ENCODE results near the gene SNRPB. TPM values are rescaled to one million over a fixed set of nuclear protein-coding genes. Genes with fewer than 3 reads are reported as not detected.
"Not testable (repeated sequence)": the region's sequence is repeated elsewhere in the genome, so short reads cannot be mapped to it uniquely, and the experiment has no call there.

The SNRPB gene
- polyA plus RNA-seq, 1 experiment, result 137 TPM

DNA sequence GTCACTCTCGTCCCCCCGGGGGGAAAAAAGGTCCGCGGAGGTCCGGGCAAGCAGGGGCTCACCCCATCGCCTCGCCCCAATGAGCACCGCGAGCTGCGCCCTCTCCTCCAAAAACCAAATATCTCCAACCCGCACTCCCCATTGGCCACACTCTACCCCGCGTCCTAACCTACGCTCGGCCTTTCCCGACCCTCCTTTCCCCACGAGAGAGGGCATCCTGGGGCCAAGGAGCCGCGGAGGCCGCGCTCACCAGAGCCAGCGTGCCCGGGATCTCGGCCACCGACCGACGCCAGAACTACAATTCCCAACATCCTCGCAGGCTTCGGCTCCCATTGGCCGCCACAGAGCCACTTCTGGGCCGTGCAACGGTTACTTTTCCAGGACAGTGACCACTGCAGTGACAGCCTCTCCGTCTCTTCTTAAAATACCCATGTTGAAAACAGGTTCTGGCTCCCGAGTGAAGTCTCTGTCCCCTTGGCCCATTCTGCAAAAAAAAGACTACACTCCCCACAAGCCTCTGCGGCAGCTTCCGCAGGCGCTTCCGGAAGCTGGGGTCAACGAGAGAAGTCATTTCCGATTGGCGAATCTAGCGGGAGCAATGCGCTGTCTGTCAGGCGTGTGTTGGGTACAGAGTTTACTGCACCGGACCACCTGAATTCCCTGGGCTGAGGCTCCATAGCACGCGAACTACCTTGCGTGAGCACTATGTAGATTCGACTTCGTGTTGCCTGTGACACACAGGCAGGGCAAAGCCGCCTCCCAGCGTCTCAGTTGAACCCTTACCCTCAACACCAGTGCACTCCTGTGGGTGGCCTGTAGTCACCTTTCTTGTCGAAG is 38.3 kb upstream of the SNRPB start, which contains the start of gene ZNF343:
Gene ZNF343 (minus strand): TSS at position 285 of the 837 bp plus-strand sequence. CDS start 15,020 bp downstream, outside the sequence.
- ChIA-PET POLR2A (interaction anchor here (0.6 to 1.6 kb wide), 4 partner anchors 11 to 143 kb away, joined by 3 to 7 read pairs (median 3); partner anchors contain the start of gene SNRPB), CTCF (interaction anchor here (0.6 to 7.2 kb wide), 4 partner anchors 13 to 123 kb away, joined by 5 to 101 read pairs (median 12); no protein-coding TSS in a partner anchor)
- H3K27me3 ChIP-seq (ENCODE audit: control insufficient read depth, insufficient read depth, low read length), result no peaks in the 10 kb centered on the region
- H3K9me3 ChIP-seq (ENCODE audit: control insufficient read depth, insufficient read depth, low read length), result no peaks in the 10 kb centered on the region
- H3K4me3 ChIP-seq (ENCODE audit: low read depth, low read length), result peak within 1 kb of the TSS; percentile 85
- peak; percentile 48 for DNase-seq (ENCODE audit: low read depth, low spot score)
- TF ChIP-seq, protein P1, sequence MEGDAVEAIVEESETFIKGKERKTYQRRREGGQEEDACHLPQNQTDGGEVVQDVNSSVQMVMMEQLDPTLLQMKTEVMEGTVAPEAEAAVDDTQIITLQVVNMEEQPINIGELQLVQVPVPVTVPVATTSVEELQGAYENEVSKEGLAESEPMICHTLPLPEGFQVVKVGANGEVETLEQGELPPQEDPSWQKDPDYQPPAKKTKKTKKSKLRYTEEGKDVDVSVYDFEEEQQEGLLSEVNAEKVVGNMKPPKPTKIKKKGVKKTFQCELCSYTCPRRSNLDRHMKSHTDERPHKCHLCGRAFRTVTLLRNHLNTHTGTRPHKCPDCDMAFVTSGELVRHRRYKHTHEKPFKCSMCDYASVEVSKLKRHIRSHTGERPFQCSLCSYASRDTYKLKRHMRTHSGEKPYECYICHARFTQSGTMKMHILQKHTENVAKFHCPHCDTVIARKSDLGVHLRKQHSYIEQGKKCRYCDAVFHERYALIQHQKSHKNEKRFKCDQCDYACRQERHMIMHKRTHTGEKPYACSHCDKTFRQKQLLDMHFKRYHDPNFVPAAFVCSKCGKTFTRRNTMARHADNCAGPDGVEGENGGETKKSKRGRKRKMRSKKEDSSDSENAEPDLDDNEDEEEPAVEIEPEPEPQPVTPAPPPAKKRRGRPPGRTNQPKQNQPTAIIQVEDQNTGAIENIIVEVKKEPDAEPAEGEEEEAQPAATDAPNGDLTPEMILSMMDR (IDR thresholded peaks at IDR 0.05; ENCODE audit: low read depth, low read length), result no peak
- peak within 1 kb of the TSS; percentile 52 for H3K27ac ChIP-seq (ENCODE audit: low read depth, low read length)

DNA sequence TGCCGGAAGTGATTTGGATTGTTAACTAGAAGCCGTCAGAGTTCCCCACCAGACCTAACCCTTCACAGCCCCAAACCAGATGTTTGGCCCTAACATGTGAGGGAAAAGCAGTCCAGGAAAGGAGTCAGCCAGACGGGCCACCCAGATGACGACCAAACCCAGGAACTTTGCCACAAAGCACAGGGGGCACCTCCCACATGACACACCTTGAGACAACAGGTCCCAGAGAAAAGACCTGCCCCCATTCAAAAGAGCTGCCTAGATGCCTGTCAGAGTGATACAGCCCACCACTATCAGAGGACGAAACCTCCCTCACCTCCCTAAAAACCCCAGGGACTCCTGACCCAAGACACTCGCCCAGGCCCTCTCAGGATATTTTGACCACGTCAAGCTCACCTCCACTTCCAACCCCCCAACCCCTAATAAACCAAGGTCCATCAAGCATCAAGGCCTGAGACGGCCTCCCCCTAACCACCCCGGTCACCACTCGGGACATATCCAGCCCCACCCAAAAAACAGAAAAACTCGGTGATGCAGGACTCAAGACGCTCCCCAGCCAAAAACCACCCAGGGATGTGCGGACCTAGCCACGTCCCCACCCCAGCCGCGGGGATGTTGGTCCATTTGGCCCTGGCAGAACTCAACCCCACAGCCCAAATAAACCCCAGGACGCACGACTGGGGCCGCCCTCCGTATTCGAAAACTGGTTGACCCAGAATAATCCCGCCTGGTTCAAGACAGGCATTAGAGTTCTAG is 37.5 kb upstream of the SNRPB start:
- H3K9me3 ChIP-seq (ENCODE audit: control insufficient read depth, insufficient read depth, low read length), result no peaks in the 10 kb centered on the region
- DNase-seq (ENCODE audit: low read depth, low spot score), result no peak
- TF ChIP-seq, protein P1 (IDR thresholded peaks at IDR 0.05; ENCODE audit: low read depth, low read length), result no peak
- ChIA-PET POLR2A (interaction anchor here (0.6 to 0.9 kb wide), 3 partner anchors 37 to 588 kb away, joined by 3 read pairs; partner anchors contain the start of gene SNRPB), CTCF (interaction anchor here (0.6 to 1.9 kb wide), 3 partner anchors 14 to 124 kb away, joined by 5 to 16 read pairs (median 7); no protein-coding TSS in a partner anchor)
- H3K4me3 ChIP-seq (ENCODE audit: low read depth, low read length), result peak overlapping the region; percentile 85
- no peaks in the 10 kb centered on the region for H3K27me3 ChIP-seq (ENCODE audit: control insufficient read depth, insufficient read depth, low read length)
- peak overlapping the region; percentile 31 for H3K27ac ChIP-seq (ENCODE audit: low read depth, low read length)

DNA sequence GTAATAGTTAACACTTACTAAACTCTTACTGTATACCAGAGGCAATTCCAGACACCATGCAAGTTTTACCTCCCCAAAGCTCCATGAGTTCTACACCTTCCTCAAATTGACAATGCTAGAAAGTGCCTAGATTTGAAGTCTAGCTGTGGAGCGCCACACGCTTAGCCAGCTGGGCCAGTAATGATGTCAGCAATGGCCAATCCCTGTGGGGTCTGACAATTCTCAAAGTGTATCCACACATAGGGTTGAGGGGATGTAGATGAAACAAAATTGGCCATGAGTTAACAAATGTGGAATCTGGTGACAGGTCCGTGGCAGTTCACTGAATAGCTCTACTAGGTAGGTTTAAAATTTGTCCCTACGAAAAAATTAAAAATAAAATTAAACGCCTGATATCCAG is 36.9 kb upstream of the SNRPB start:
- Histone ChIP-seq H3K9me3 (ENCODE audit: control insufficient read depth, insufficient read depth, low read length) (no peaks in the 10 kb centered on the region), H3K27ac (ENCODE audit: low read depth, low read length) (no peak overlapping the region), H3K27me3 (ENCODE audit: control insufficient read depth, insufficient read depth, low read length) (no peaks in the 10 kb centered on the region), H3K4me3 (ENCODE audit: low read depth, low read length) (peak overlapping the region; percentile 85; the same call in 1 of the 2 replicates)
- no peak for DNase-seq (ENCODE audit: low read depth, low spot score)
- TF ChIP-seq, protein P1 (IDR thresholded peaks at IDR 0.05; ENCODE audit: low read depth, low read length), result no peak
- ChIA-PET CTCF (interaction anchor here (0.6 to 1.9 kb wide), 3 partner anchors 14 to 440 kb away, joined by 3 to 16 read pairs (median 5); no protein-coding TSS in a partner anchor), POLR2A (interaction anchor here (0.6 to 0.9 kb wide), 3 partner anchors 37 to 587 kb away, joined by 3 read pairs; partner anchors contain the start of gene SNRPB)

DNA sequence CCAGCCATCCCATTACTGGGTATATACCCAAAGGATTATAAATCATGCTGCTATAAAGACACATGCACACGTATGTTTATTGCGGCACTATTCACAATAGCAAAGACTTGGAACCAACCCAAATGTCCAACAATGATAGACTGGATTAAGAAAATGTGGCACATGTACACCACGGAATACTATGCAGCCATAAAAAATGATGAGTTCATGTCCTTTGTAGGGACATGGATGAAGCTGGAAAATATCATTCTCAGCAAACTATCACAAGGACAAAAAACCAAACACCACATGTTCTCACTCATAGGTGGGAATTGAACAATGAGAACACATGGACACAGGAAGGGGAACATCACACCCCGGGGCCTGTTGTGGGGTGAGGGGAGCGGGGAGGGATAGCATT is 35.8 kb upstream of the SNRPB start:
- DNase-seq (ENCODE audit: low read depth, low spot score); H3K4me3 ChIP-seq (ENCODE audit: low read depth, low read length); H3K9me3 ChIP-seq (ENCODE audit: control insufficient read depth, insufficient read depth, low read length); H3K27ac ChIP-seq (ENCODE audit: low read depth, low read length); H3K27me3 ChIP-seq (ENCODE audit: control insufficient read depth, insufficient read depth, low read length); POLR2A ChIA-PET: not testable (repeated sequence)
- CTCF ChIA-PET, result interaction anchor here (0.7 kb wide), 1 partner anchor 32 kb away, joined by 3 read pairs; no protein-coding TSS in a partner anchor

DNA sequence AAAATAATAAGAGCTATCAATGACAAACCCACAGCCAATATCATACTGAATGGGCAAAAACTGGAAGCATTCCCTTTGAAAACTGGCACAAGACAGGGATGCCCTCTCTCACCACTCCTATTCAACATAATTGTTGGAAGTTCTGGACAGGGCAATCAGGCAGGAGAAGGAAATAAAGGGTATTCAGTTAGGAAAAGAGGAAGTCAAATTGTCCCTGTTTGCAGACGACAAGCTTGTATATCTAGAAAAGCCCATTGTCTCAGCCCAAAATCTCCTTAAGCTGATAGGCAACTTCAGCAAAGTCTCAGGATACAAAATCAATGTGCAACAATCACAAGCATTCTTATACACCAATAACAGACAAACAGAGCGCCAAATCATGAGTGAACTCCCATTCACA is 34.2 kb upstream of the SNRPB start:
- DNase-seq (ENCODE audit: low read depth, low spot score); H3K27ac ChIP-seq (ENCODE audit: low read depth, low read length); H3K4me3 ChIP-seq (ENCODE audit: low read depth, low read length); POLR2A ChIA-PET; H3K9me3 ChIP-seq (ENCODE audit: control insufficient read depth, insufficient read depth, low read length); H3K27me3 ChIP-seq (ENCODE audit: control insufficient read depth, insufficient read depth, low read length): not testable (repeated sequence)
- CTCF ChIA-PET, result interaction anchor here (1.1 kb wide), 1 partner anchor 17 kb away, joined by 5 read pairs; no protein-coding TSS in a partner anchor

GRCh38 chr20:2502808-2503384 is 32.3 kb upstream of the SNRPB start:
- H3K4me3 ChIP-seq (ENCODE audit: low read depth, low read length); H3K27ac ChIP-seq (ENCODE audit: low read depth, low read length); H3K27me3 ChIP-seq (ENCODE audit: control insufficient read depth, insufficient read depth, low read length); H3K9me3 ChIP-seq (ENCODE audit: control insufficient read depth, insufficient read depth, low read length); CTCF ChIA-PET; POLR2A ChIA-PET; DNase-seq (ENCODE audit: low read depth, low spot score): not testable (repeated sequence)
